ENCODE measurements around the gene QSOX2.

GRCh38 chr9:136229096-136230065 lies 16.2 kb downstream of the QSOX2 start:
- TF ChIP-seq POLR2A (IDR thresholded peaks at IDR 0.05; ENCODE audit: low read depth, low read length): no peak
- TF ChIP-seq POLR2AphosphoS5 (IDR thresholded peaks at IDR 0.05; ENCODE audit: low read depth, low read length): no peak
